Measurements from ENCODE around the gene APOBEC2.

The APOBEC2 gene

DNA sequence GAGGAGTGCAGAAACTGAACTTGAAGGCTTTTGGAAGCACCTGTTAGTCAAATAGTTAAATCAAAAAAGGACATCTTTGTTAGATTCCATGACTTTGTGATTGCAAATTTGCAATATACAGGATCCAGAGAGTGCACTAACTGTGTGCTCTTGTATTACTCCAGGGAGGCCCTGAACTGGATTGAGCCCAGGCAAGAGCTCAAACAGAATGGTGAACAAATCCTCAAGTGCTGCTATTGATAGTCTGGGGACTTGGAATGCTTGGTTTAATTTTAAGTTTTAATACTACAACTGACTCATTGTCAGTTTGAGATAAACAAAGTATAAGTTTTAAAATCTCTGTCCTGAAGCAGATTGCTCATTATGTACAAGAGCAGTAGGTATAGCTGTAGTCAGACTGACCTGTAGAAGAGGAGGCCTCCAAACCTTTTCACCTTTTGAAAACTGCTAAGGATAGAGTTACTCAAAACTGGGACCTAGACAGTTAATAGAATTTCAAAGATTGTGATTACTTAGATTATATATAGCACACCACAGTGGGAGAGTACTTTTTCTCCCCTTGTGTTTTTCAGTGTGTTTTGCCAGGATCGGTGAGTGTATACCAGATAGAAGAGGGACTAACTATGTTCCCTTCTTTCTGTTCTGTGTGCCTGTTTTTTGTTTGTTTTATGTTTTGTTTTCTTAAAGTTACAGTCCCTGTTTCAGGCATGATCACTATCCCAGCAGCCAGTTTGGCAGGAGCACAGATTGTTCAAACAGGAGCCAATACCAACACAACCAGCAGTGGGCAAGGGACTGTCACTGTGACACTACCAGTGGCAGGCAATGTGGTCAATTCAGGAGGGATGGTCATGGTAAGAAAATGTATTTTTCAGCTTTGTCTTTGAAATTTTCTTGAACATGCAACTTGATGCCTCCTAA lies 38.1 kb downstream of the APOBEC2 start:
- no peak for DNase-seq (ENCODE audit: low spot score)

DNA sequence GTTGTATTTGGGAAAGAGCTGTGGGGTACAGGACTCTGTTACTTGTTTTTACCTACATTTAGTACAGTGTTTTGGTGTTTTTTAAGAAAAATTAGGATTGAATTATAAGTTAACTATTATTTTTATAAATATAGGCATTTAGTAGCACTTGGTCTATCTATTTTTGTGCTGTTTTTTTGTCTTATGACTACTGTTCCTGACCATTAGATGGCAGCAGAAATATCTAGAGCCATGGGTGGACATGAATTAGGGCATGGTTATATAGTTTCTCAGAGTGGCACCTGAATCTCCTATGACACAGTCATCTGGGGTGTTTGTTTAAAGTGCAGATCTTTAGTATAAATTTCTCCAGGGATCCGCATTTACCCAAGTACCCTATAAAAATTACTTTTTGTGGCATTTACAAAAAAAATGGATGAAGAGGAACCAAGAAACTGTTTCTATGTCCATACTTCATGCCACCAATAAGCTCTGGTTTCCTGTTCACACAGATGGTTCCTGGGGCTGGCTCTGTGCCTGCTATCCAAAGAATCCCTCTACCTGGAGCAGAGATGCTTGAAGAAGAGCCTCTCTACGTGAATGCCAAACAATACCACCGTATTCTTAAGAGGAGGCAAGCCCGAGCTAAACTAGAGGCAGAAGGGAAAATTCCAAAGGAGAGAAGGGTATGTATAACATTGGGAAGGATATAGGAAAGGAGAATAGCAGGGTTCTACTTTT lies 39.6 kb downstream of the APOBEC2 start:
- DNase-seq (ENCODE audit: low spot score) = no peak

GRCh38 chr6:41093729-41094128 lies 40.7 kb downstream of the APOBEC2 start:
- DNase-seq (ENCODE audit: low spot score) = no peak

DNA sequence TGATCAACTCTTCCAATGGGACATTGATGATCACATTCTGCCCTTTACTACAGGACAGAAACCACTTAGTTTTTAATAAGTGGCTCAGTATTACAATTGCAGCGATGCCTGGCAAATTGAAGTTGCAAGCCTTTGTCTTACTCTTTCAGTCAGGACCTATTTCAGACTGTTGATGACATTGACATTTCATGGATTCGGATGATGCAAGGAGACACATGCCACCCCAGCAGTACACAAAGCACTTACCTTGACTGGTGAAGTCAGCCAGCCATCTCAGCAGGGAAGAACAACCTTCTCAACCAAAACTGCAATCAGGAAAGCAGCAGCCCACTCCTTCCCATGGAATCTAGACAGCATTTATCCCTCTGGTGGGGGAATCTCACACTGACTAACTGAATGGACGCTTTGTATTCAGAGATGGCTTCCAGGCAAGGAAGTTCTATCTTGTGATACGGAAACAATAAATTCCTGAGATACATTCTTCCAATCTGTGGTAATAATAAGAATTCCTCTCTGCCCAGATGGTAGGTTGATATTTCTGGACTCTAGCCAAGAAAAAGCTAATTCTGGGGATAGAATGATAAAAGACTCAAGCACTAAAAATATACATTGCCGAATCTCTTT lies 44.6 kb downstream of the APOBEC2 start:
- no peak for DNase-seq (ENCODE audit: low spot score)

- no peak for DNase-seq (ENCODE audit: low spot score)
These were observed 45.4 kb downstream of the APOBEC2 start for GRCh38 chr6:41098366-41098765.

DNA sequence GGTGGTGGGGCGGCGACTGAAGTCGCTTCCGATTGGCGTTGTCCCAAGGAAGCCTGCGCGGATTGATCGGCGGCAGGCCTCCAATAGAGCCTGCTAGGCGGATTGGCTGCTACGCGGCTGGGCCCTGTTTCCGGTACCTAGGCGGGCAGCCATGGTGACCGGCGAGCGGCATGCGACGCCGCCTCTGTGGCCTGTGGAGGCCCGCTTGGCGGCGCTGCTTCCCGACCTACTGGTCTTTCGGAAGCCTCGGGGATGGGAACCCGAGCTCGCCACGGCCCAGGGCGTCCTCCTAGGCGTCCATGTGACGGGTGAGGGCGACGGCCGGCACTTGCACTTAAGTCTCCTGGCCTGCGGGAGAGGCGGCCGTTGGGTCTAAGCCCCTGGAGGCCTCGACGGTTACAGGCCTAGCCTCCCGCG lies 47.9 kb downstream of the APOBEC2 start:
- no peak for DNase-seq (ENCODE audit: low spot score)

DNA sequence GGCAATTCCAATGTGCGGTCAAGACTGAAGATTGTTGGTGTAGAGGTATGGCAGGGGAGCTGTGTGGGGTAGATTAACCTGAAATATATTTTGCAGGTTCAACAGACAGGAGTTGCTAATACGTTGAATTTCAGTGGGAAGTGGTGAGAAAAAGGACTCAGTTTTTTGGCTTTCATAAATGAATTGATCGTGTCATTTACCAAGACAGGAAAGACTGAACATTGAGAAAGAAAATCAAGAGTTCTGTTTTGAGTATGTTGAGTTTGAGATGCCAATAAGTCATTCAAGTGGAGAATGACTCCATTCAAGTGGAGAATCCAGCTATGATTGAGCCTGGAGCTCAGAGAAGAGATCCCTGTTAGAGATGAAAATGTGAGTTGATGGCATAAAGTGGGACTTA lies 50.8 kb downstream of the APOBEC2 start:
- DNase-seq (ENCODE audit: low spot score) = no peak

DNA sequence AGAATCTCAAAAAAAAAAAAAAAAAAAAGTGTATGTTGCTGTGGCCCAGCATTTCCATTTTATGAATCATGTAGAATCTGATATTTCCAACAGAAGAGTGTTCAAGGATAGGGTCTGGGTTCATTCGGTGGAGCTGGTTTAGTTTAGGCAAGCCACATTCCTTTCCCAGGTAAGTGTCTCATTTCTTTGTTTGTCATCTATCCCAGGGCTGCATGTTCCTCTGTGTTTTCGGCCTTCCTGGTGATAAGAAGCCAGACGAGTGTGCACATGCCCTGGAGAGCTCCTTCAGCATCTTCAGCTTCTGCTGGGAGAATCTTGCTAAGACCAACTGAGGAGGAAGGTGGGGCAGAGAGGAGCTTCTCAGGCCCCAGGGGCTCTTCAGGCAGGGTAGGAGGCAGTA lies 58.0 kb downstream of the APOBEC2 start:
- DNase-seq (ENCODE audit: low spot score) = no peak
